ENCODE results near the gene ACSL1. TPM values are rescaled to one million over a fixed set of nuclear protein-coding genes. Genes with fewer than 3 reads are reported as not detected.

ACSL1 gene
- total RNA-seq, 1 donor from 2014 or later = 60.3 TPM

DNA sequence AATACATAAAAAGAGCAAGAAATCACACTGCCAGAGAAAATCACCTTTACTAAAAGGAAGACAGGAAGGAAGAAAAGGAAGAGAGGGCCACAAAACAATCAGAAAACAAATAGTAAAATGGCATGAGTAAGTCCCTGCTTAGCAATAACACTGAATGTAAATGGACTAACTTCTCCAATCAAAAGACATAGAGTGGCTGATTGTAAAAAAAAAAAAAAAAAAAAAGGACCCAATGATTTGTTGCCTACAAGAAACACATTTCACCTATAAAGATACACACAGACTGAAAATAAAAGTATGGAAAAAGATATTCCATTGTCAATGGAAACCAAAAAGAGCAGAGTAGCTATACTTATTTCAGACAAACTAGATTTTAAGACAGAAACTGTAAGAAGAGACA lies 104.5 kb downstream of the ACSL1 start:
- no peak for TF ChIP-seq CTCF (IDR thresholded peaks at IDR 0.05; ENCODE audit: insufficient read depth, low read length, severe bottlenecking)
- peaks cover 1% of the 10 kb centered on the region for H3K36me3 ChIP-seq (ENCODE audit: control insufficient read depth, insufficient read depth, low read length)
- no peaks in the 10 kb centered on the region for H3K27me3 ChIP-seq (ENCODE audit: control insufficient read depth, insufficient read depth, low read length)
- no peak overlapping the region for H3K4me3 ChIP-seq (ENCODE audit: low read depth, low read length)
- DNase-seq (ENCODE audit: low read depth) (no peak), FAIRE-seq (no peak)

DNA sequence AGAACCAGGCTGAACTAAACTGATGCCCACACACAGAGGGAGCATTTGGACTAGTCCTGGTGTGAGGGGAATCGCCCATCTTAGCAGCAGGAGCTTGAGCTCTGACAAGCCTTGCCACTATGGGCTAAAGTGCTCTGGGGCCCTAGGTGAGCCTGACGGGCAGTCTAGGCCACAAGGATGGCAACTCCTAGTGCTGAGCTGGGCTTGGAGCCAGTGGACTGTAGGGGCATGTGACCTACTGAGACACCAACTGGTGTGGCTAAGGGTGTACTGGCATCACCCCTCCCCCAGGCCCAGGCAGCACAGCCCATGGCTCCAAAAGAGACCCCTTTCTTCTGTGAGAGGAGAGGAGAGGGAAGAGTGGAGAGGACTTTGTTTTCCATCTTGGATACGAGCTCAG lies 106.4 kb downstream of the ACSL1 start:
- TF ChIP-seq CTCF (IDR thresholded peaks at IDR 0.05; ENCODE audit: insufficient read depth, low read length, severe bottlenecking) = no peak
- FAIRE-seq (no peak), DNase-seq (ENCODE audit: low read depth) (no peak)
- Histone ChIP-seq H3K36me3 (ENCODE audit: control insufficient read depth, insufficient read depth, low read length) (peaks cover 1% of the 10 kb centered on the region), H3K4me3 (ENCODE audit: low read depth, low read length) (no peak overlapping the region), H3K27me3 (ENCODE audit: control insufficient read depth, insufficient read depth, low read length) (no peaks in the 10 kb centered on the region)

- Histone ChIP-seq H3K36me3 (ENCODE audit: control insufficient read depth, insufficient read depth, low read length) (no peaks in the 10 kb centered on the region), H3K4me3 (ENCODE audit: low read depth, low read length) (no peak overlapping the region), H3K27me3 (ENCODE audit: control insufficient read depth, insufficient read depth, low read length) (no peaks in the 10 kb centered on the region)
- TF ChIP-seq CTCF (IDR thresholded peaks at IDR 0.05; ENCODE audit: insufficient read depth, low read length, severe bottlenecking) = no peak
- FAIRE-seq (no peak), DNase-seq (ENCODE audit: low read depth) (no peak)
These were observed 110.2 kb downstream of the ACSL1 start for GRCh38 chr4:184715526-184715925.

- no peaks in the 10 kb centered on the region for H3K36me3 ChIP-seq (ENCODE audit: control insufficient read depth, insufficient read depth, low read length)
- FAIRE-seq (no peak), DNase-seq (ENCODE audit: low read depth) (no peak)
- no peak overlapping the region for H3K4me3 ChIP-seq (ENCODE audit: low read depth, low read length)
- H3K27me3 ChIP-seq (ENCODE audit: control insufficient read depth, insufficient read depth, low read length) = no peaks in the 10 kb centered on the region
- TF ChIP-seq CTCF (IDR thresholded peaks at IDR 0.05; ENCODE audit: insufficient read depth, low read length, severe bottlenecking) = no peak
These were observed 111.9 kb downstream of the ACSL1 start for GRCh38 chr4:184713887-184714286.

DNA sequence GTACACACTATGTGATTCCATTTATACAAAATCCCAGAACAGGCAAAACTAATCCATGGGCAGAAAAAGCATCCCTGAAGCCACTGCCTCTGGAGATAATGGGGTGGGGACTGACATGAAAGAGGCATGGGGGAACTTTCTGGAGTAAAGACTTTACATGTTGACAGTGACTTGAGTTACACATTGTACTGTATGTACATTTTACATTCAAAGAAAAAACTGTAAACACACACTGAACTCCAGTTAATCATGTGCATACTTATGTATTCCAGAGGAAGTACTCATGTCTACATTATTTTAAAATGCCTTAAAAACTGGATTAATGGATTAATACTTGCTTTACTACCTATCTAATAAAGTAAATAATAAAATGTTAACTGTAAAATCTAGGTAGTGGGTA lies 113.4 kb downstream of the ACSL1 start:
- FAIRE-seq (no peak), DNase-seq (ENCODE audit: low read depth) (no peak)
- Histone ChIP-seq H3K4me3 (ENCODE audit: low read depth, low read length) (no peak overlapping the region), H3K27me3 (ENCODE audit: control insufficient read depth, insufficient read depth, low read length) (no peaks in the 10 kb centered on the region), H3K36me3 (ENCODE audit: control insufficient read depth, insufficient read depth, low read length) (peaks cover 1% of the 10 kb centered on the region)
- TF ChIP-seq CTCF (IDR thresholded peaks at IDR 0.05; ENCODE audit: insufficient read depth, low read length, severe bottlenecking) = no peak

GRCh38 chr4:184706453-184706852 lies 119.3 kb downstream of the ACSL1 start:
- Histone ChIP-seq H3K4me3 (ENCODE audit: low read depth, low read length) (no peak overlapping the region), H3K27me3 (ENCODE audit: control insufficient read depth, insufficient read depth, low read length) (no peaks in the 10 kb centered on the region), H3K36me3 (ENCODE audit: control insufficient read depth, insufficient read depth, low read length) (peaks cover 2% of the 10 kb centered on the region)
- FAIRE-seq (no peak), DNase-seq (ENCODE audit: low read depth) (peak; percentile 15)
- TF ChIP-seq CTCF (IDR thresholded peaks at IDR 0.05; ENCODE audit: insufficient read depth, low read length, severe bottlenecking) = no peak
